GM10266 (cell line): ENCODE data around the gene CNTFR.

Source experiments
- DNase-seq: peaks from one replicate; pipeline ENCODE4 v3.0.0; 2012; ENCODE audit errors: extremely low spot score
- TF ChIP-seq, protein P1 (sequence below): IDR thresholded peaks from 2 replicates; pipeline ENCODE4 v1.5.1; 2012; ENCODE audit warnings: mild to moderate bottlenecking, low read depth; ENCODE audit not compliant: control insufficient read depth, insufficient read depth; ENCODE audit errors: missing control alignments

CNTFR gene

DNA sequence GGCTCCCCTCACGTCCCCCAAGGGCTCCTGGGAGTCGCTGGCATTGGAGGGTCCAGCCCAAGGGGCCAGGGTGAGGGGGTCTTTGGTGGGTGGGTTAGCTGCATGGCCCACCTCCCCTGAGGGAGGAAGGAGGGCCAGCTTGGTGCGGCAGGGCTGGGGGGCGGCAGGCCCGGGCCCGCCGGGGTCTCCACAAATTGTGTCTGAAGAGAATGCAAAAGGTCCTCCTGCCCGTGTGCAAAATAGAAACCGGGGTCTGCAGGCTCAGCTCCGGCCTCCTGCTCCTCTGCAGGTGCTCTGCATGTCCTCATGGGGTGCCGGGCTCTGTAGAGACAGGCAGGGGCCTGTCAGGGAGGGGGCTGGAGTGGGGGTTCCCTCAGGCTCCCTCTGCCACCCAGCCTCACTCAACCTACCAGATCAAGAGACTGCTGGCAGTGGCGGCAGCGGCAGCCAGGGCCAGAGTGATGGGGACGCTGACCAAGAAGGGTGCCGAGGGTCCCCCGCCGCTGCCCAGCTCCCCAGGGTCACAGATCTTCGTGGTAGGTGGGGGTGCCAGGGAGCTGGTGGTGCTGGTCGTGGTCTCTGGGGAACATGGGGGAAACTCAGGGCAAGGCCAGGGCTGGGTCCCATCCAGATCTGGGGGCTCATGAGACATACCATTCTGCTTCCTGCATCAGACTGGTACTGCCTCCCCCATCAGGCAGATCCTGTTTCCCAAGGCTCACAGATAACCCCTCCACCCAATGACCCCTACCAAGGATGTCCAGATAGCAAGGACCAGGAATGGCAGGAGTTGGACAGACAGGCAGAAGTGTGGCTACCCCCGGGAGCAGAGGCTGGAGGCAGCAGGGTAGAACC lies 37.5 kb downstream of the CNTFR start:
- TF ChIP-seq, protein P1, sequence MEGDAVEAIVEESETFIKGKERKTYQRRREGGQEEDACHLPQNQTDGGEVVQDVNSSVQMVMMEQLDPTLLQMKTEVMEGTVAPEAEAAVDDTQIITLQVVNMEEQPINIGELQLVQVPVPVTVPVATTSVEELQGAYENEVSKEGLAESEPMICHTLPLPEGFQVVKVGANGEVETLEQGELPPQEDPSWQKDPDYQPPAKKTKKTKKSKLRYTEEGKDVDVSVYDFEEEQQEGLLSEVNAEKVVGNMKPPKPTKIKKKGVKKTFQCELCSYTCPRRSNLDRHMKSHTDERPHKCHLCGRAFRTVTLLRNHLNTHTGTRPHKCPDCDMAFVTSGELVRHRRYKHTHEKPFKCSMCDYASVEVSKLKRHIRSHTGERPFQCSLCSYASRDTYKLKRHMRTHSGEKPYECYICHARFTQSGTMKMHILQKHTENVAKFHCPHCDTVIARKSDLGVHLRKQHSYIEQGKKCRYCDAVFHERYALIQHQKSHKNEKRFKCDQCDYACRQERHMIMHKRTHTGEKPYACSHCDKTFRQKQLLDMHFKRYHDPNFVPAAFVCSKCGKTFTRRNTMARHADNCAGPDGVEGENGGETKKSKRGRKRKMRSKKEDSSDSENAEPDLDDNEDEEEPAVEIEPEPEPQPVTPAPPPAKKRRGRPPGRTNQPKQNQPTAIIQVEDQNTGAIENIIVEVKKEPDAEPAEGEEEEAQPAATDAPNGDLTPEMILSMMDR = no peak
- no peak for DNase-seq

DNA sequence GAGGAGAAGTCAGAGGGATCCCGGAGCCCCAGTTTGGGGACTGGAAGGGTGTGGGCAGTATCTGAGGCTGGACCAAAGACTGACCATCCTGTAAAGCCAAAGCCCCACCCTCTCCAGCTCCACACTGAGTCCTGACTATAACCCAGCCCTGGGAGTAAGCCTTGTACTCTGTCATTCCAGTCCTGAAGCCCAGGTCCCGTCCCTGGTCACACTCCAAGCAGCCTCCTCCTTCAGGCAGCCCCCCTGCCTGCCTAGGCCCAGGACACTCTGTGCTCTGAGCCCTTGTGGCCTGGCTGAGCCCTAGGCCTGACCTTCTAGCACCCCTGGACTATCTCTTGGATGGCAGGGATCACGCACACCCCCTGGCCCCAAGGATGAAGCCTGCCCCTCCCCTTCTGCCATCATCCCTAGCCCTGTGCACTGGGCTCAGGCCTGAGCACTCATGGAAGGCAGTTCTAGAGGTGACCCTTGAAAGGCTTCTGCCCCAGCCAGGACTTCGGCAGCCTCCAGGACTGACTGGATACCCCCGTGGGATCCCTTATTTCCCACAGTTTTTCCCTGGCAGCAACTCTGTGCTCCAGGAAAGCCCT lies 38.7 kb downstream of the CNTFR start:
- TF ChIP-seq, protein P1 = no peak
- DNase-seq = no peak

DNA sequence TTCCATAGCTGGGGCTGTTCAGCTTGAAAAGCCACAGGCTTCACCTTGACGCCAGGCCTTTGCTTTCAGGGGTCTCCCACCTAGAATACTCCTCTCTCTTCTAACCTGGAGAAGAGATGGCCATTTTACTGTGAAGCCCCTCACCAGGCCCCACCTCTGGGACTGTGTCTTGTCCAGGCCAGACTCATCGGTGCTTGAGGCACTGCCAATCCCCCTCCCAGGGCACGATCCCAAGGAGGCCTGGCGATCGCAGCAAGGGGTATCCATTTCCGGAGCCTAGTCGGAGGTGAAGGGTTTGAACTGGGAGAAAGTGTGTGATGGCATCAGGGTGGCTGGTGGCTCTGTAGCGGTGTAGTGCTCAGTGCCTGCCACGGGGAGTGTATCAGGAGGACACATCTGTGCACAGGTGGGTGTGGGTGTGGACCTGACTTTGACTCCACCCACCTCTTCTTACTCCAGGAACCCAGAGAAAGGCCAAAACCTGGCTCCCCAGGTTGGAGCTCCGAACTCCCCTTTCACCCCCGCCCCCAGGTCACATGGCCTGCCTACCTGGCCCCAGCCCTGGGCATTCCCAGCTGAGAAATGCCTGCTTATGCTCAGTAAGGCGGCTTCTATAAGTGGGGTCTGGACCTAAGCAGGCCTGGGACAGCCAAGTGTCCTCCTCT lies 39.4 kb downstream of the CNTFR start:
- TF ChIP-seq, protein P1 = no peak

DNA sequence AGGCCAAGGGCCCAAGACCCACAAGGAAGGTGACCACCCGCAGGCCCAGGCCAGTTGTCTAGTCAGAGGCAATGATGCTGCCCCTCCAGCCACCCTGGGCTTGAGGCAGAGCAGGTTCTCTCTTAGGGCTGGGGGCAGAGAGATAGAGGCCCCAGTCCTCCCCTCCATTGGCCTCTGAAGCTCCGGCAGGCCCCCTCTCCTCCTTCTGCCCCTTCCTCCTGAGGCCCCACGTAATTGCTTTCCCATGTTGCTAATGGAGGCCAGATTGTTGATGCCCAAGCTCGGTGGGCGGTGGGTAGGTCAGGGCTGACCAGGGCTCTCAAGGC lies 40.2 kb downstream of the CNTFR start:
- DNase-seq = no peak

More for the DNA sequence above, 39.4 kb downstream of the CNTFR start:
- no peak for DNase-seq

DNA sequence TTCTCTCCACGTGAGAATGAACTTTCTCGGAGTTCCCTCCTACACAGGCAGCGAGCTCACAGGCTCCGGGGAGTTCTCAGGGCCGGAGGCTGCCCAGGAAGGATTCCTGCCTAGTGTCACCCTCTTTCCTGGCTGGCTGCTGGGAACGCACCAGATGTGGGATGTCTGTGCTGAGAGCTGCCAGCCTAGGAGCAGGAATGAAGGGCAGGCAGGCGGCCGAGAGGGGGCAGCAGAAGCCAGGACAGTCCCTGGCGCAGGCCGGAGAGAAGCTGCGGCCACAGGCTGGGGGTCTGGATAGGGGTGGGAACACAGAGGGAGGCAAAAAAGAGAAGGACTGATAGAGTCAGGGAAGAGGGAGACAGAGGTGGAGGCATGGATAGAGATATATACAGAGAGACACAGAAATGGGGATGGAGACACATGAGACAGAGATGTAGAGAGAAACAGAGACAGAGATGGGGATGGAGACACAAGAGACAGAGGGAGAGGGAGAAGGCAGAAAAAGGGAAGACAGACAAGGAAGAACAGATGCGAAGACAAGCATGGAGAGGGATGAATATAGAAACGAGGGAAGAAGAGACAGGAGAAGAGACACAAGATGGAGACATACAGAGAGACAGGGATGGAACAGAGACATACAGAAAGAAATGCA lies 41.4 kb downstream of the CNTFR start:
- TF ChIP-seq, protein P1 = peak; percentile 88
- DNase-seq = peak; percentile 76

More for the DNA sequence above, 40.2 kb downstream of the CNTFR start:
- TF ChIP-seq, protein P1 = no peak

DNA sequence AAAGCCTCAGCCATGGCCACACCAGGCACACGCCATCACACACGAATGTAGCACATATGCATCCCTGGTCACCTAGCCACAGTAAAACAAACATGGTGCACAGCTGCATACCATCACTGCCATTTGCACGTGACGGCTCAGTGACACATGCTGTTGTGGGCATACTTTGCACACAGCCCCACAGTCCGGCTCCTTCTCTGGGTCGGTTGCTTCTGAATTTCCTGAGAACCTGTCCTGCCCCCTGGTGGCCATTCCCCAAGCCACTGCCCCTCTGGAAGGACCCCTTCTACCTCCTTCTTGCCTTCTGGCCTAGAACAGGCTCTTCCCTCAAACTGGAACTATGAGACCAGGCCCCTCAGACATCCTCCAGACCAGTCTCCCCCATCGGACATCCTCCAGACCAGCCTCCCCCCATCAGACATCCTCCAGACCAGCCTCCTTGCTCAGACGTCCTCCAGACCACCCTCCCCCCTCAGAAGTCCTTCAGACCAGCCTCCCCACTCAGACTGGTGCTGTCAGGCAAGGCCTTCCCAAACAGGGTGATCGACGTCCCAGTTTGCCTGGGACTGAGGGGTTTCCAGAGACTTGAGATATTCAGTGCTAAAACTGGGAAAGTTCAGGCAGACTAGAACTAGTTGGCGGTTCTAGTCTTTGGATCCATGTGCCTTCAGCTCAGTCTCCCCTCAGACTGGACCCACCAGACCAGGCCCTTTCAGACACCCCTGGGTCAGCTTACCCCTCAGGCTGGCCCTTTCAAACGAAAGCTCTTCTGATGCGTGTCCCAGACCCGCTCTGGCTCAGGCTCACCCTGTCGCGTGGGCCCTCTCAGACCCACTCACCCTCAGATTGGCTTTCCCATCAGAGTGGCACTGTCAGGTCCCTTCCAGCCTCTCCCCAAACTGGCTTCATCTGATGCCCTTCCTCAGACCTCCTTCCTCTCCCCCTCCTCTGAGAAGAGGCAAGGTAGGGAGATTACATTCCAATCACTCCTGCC lies 42.4 kb downstream of the CNTFR start:
- no peak for DNase-seq
- TF ChIP-seq, protein P1 = peak; percentile 64
